Ovary (tissue), 9 donors: ENCODE data around the gene BUD13. TPM values are rescaled to one million over a fixed set of nuclear protein-coding genes. Genes with fewer than 3 reads are reported as not detected.

Experiments
- DNase-seq, 5 donors: peaks; one replicate each; pipeline ENCODE4 v3.0.0-alpha.2; 2019 to 2020
- H3K27ac ChIP-seq, 2 donors: fragments of 200-600 bp; one replicate each; pipeline versions ENCODE4 v1.5.1 to v1.8.0; 2019 to 2022
- H3K27me3 ChIP-seq: fragments of 200-600 bp; one replicate; pipeline ENCODE4 v1.8.0; 2022
- H3K36me3 ChIP-seq: fragments of 200-600 bp; sonication (generic); one replicate; pipeline ENCODE4 v1.5.1; 2019
- H3K4me1 ChIP-seq: one replicate; pipeline ENCODE4 v1.8.1; 2013; ENCODE audit warnings: mild to moderate bottlenecking, moderate library complexity; ENCODE audit not compliant: insufficient read depth
- H3K4me3 ChIP-seq: fragments of 200-600 bp; sonication (generic); one replicate; pipeline ENCODE4 v1.5.1; 2017
- H3K9me3 ChIP-seq, 2 donors: fragments of 200-600 bp in 1 of 2; sonication (generic) in 1 of 2; one replicate each; pipeline versions ENCODE4 v1.5.1 to v1.8.1; 2013 to 2019; ENCODE audit warnings: mild to moderate bottlenecking in 1 of 2, moderate library complexity in 1 of 2
- CTCF ChIP-seq, 3 donors: fragments of 450-650 bp in 2 of 3; fragments of 200-600 bp in 1 of 3; IDR thresholded peaks; one replicate each; pipeline versions ENCODE4 v1.5.1 to v1.8.0; 2016 to 2022; ENCODE audit warnings: antibody characterized with exemption in 3 of 3, mild to moderate bottlenecking in 1 of 3
- EP300 ChIP-seq: sonication (generic); formaldehyde crosslinking; IDR thresholded peaks from one replicate; pipeline ENCODE4 v1.6.1; 2017; ENCODE audit warnings: antibody characterized with exemption
- POLR2A ChIP-seq: fragments of 450-650 bp; IDR thresholded peaks from one replicate; pipeline ENCODE4 v1.6.1; 2017; ENCODE audit warnings: antibody characterized with exemption, mild to moderate bottlenecking, moderate library complexity
- WGBS, 3 donors: extraction: QIAGEN DNeasy Blood & Tissue Kit in 1 of 3; methylation state at CpG; one replicate each; pipeline versions ENCODE4 v1.1.5 to v1.1.7; 2013 to 2017; 5-methylcytosine and 5-hydroxymethylcytosine counted together
- intact Hi-C, 4 donors: fragments of 100-400 bp; cut with DNase I; formaldehyde crosslinking; loops; one replicate each; pipeline versions ENCODE4 v1.11.0 to v1.15.1; 2022 to 2023
- polyA plus RNA-seq, 2 donors: library from polyadenylated mRNA; stranded (reverse); fragments of 200-250 nt in 1 of 2; fragments of 350-450 nt in 1 of 2; fragmentation: Illumina TruSeq in 1 of 2; extraction: RNeasy Lipid Tissue Mini Kit (QIAGEN cat#74804) in 1 of 2; gene quantifications; one replicate each; pipeline ENCODE4 v1.2.3, GENCODE V29; 2013 to 2014
- total RNA-seq, 7 donors: library from RNA; depleted of rRNA in 2 of 7; stranded (reverse); fragments of >200 nt in 2 of 7; fragmentation: NEBNext Ultra II Directional in 3 of 7; extraction: Animal tissue kit (Norgen Biotek cat#: 25700) in 3 of 7; gene quantifications; one replicate each; pipeline versions ENCODE4 v1.1.0 to v1.2.4, GENCODE V29; 2016 to 2023
- donor health status: DM: no; HTN: no; CAD: no; lungs with moderate emphysema.
- donor health status: DM: no; HTN: no; CAD: no.
- donor health status: Bipolar disorder and iron deficiency.
- donor health status: DM: yes; HTN: yes; CAD: no.
- donor health status: DM: no; HTN: no; CAD: no.
- donor health status: DM: yes; HTN: yes; CAD: no.

The BUD13 gene
- total and polyA plus RNA-seq, 9 donors = 14.3 to 25.0 (median 17.0) TPM

- intact Hi-C loops = loop anchor here in 1 of 4 donors (5.0 kb wide), 1 partner anchor 497 kb away; no protein-coding TSS in a partner anchor
- DNase-seq = peak in 1 of 5 donors; percentile 28
- WGBS, 3 donors = 53 to 76% (median 57%) methylated on average over 10 of the region's 10 CpGs
- Histone ChIP-seq H3K36me3 (no peaks in the 10 kb centered on the region), H3K4me3 (no peak overlapping the region), H3K9me3 (no peaks in the 10 kb centered on the region), H3K27ac (no peak overlapping the region), H3K27me3 (no peaks in the 10 kb centered on the region), H3K4me1 (no peaks in the 10 kb centered on the region)
- no peak for TF ChIP-seq POLR2A
Measured at GRCh38 chr11:116730241-116730561, 42.6 kb downstream of the BUD13 start.

GRCh38 chr11:116729501-116730240 lies 43.1 kb downstream of the BUD13 start:
- Histone ChIP-seq H3K4me3 (no peak overlapping the region), H3K36me3 (no peaks in the 10 kb centered on the region), H3K4me1 (no peaks in the 10 kb centered on the region), H3K27ac (no peak overlapping the region), H3K27me3 (no peaks in the 10 kb centered on the region), H3K9me3 (no peaks in the 10 kb centered on the region)
- intact Hi-C loops = loop anchor here in 1 of 4 donors (5.0 kb wide), 1 partner anchor 498 kb away; no protein-coding TSS in a partner anchor
- 92 to 95% (median 93%) methylated on average over 8 of the region's 8 CpGs for WGBS, 3 donors
- DNase-seq = peak in 1 of 5 donors; percentile 23
- no peak for TF ChIP-seq POLR2A
- TF ChIP-seq EP300 = no peak
- TF ChIP-seq CTCF (IDR thresholded peaks at IDR 0.05) = no peak

GRCh38 chr11:116727990-116728389 lies 44.8 kb downstream of the BUD13 start:
- no peaks in the 10 kb centered on the region for H3K36me3 ChIP-seq
- WGBS, 3 donors = 81 to 87% (median 83%) methylated on average over 6 of the region's 6 CpGs
- no peak for DNase-seq
- H3K27ac ChIP-seq = no peak overlapping the region
- no peaks in the 10 kb centered on the region for H3K27me3 ChIP-seq
- no peak overlapping the region for H3K4me3 ChIP-seq
- intact Hi-C loops = no loop called here
- no peak for TF ChIP-seq POLR2A
- no peak for TF ChIP-seq EP300
- no peak for TF ChIP-seq CTCF (IDR thresholded peaks at IDR 0.05)
- no peaks in the 10 kb centered on the region for H3K9me3 ChIP-seq
- no peaks in the 10 kb centered on the region for H3K4me1 ChIP-seq

- Histone ChIP-seq H3K4me1 (no peaks in the 10 kb centered on the region), H3K27ac (no peak overlapping the region), H3K27me3 (no peaks in the 10 kb centered on the region), H3K4me3 (no peak overlapping the region), H3K36me3 (no peaks in the 10 kb centered on the region), H3K9me3 (no peaks in the 10 kb centered on the region)
- DNase-seq = peak in 1 of 5 donors; percentile 39
- no peak for TF ChIP-seq POLR2A
- no peak for TF ChIP-seq EP300
- no peak for TF ChIP-seq CTCF (IDR thresholded peaks at IDR 0.05)
- intact Hi-C loops = no loop called here
- 49 to 54% (median 51%) methylated on average over 19 of the region's 19 CpGs for WGBS, 3 donors
Measured at GRCh38 chr11:116725434-116726221, 47.2 kb downstream of the BUD13 start.

DNA sequence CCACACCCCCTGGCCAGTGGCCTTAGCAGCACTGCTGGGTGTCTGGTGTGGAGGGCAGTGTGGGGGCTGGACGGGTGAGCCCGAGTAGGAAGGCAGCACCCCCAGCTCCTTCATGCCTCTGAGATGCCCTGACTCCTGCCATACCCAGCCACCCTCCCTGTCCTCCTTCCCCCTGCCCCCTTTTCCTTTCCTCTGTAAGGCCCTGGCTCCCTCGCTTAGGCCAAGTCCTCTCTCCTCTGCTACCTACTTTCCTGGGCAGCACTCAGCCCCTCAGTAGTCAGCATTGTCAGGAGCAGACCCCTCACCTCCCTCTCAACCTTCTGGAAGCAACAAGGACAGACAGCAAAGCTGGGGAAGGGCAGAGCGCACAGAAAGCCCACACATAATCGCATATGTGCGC lies 48.0 kb downstream of the BUD13 start:
- Histone ChIP-seq H3K4me1 (no peaks in the 10 kb centered on the region), H3K27me3 (no peaks in the 10 kb centered on the region), H3K9me3 (no peaks in the 10 kb centered on the region), H3K4me3 (no peak overlapping the region), H3K36me3 (no peaks in the 10 kb centered on the region), H3K27ac (no peak overlapping the region)
- intact Hi-C loops = no loop called here
- TF ChIP-seq CTCF (IDR thresholded peaks at IDR 0.05) (no peak), POLR2A (no peak), EP300 (no peak)
- no peak for DNase-seq
- 81 to 92% (median 84%) methylated on average over 6 of the region's 6 CpGs for WGBS, 3 donors
